HG02973 (cell line): ENCODE results near the gene TTC34.

ENCODE experiments used
- ATAC-seq: cut with Tn5 transposase; IDR thresholded peaks from one replicate; pipeline ENCODE4 v1.9.1; 2021; ENCODE audit warnings: moderate library complexity; ENCODE audit not compliant: unreplicated experiment

The TTC34 gene

DNA sequence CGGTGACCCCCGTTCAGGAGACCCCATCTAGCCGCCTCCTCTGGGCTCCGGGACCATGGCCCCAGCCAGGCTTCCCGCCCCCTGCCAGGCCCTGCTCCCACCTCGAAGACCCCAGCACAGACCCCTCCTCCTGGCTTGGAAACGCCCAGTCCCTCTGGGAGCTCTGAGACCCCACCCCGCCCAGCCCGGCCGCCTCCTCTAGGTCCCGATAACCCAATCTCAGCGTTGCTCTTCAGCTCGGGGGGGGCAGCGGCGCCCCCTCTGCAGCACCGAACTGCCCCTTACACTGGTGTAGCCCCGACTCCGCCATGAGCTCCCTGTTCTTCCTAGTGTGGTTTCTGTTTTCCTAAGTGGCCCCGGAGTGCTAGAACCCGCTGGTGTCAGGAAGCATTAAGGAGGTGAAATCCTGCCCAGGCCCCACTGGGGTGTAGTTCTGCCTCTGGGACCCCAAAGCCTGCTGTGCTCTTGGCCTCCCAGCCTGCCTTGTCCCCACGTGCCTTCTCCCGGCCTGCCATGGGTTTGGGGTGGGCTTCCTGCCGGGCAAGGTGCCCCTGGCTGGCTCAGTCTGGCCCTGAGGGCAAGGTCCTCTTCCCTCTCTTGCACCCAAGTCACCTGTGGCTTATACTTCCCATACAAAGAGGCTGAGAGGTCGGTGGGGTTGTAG is 157.9 kb downstream of the TTC34 start:
- ATAC-seq: no peak

GRCh38 chr1:2642560-2643413 is 158.7 kb downstream of the TTC34 start:
- peak; percentile 81 for ATAC-seq

GRCh38 chr1:2642131-2642559 is 159.3 kb downstream of the TTC34 start:
- ATAC-seq: no peak

- no peak for ATAC-seq
Measured at GRCh38 chr1:2641381-2642130, 159.9 kb downstream of the TTC34 start.

- ATAC-seq: no peak
Measured at GRCh38 chr1:2640626-2641025, 160.9 kb downstream of the TTC34 start.

GRCh38 chr1:2639607-2640521 is 161.6 kb downstream of the TTC34 start:
- no peak for ATAC-seq

- no peak for ATAC-seq
Measured at GRCh38 chr1:2639203-2639602, 162.3 kb downstream of the TTC34 start.

DNA sequence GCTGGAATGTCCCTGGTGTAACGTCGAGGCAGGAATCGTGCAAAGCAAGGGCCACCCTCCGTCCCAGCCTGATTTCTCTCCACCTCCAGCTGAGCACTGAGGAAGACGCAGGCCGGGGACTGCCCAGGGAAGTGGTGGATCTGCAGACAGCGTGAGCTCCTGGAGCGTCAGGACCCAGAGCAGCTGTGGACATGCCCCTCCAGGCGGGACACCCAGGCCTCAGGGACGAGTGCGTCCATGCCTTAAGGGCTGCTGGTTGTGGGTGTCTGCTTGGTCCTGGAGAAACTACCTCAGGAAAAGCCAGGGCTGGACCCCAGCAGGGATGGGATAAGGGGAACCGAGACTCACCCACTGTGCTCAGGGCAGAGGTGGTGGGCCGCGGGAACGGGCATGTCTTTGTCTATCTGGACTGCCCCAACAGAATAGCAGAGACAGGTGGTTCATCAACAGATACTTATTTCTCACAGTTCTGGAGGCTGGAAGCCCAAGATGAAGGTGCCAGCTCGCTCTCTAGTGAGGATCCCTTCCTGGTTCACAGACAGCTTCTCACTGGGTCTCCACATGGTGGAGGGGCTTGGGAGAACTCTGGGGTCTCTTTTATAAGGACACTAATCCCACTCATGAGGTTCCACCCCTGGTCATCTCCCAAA is 162.9 kb downstream of the TTC34 start:
- no peak for ATAC-seq

GRCh38 chr1:2637442-2638145 is 163.9 kb downstream of the TTC34 start:
- no peak for ATAC-seq

DNA sequence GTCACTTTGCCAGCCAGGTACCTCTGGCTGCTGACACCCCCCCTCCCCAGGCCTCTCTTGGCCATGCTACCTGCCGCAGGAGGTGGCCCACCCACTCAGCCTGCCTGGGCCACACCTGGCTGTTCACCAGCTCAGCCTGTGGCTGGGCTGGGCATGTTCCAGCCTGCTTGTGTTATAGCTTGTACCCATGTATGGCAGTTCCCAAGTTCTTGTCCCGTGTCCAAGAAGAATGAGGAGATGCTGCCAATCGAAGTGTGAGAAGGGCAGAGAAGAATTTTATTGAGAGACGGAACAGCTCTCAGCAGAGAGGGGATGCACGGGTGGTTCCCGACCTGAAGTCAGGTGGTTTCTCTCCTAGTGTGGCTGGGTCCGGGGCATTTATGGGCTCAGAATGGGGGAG is 164.8 kb downstream of the TTC34 start:
- no peak for ATAC-seq

DNA sequence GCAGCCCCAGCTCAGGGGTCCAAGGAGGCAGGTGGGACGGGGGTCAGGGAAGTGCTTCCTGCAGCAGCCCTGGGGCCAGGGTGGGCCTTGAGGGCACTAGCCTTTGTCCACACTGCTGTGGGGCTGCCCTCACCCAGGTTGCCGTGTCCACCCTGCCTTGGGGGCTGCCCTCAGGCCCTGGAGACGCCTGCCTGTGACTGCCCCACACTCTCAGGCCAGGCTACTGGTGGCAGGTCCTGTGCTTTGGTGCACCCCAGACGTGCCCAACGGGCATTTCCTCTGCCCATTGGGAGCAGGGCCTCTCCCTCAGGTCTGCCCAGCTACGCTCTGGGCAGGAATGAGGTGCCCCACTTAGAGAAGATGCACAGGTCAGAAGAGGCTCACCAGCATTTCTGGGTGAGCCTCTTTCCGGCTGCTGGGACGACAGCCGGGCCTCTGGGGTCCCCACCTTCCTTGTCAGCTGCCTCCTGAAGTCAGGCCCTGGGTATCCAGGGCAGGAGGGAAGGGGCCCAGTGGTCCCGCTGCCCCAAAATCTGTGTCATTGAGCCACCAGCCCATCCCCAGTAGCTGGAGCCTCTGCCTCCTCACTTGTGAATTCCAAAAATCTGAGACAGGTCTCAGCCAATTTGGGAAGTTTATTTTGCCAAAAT is 166.0 kb downstream of the TTC34 start:
- ATAC-seq: no peak

- ATAC-seq: no peak
Measured at GRCh38 chr1:2633936-2634491, 167.5 kb downstream of the TTC34 start.

GRCh38 chr1:2633366-2633935 is 168.0 kb downstream of the TTC34 start:
- ATAC-seq: no peak

GRCh38 chr1:2632561-2633361 is 168.7 kb downstream of the TTC34 start, which contains the start of gene MMEL1:
Gene MMEL1, minus strand, starts transcription at chr1:2633016. Its CDS starts 3,532 bp downstream, at chr1:2629484.
- ATAC-seq: no peak

- no peak for ATAC-seq
Measured at GRCh38 chr1:2632051-2632430, 169.5 kb downstream of the TTC34 start.

GRCh38 chr1:2631136-2632050 is 170.1 kb downstream of the TTC34 start:
- no peak for ATAC-seq
